ENCODE measurements around the gene SS18L1. TPM values are rescaled to one million over a fixed set of nuclear protein-coding genes. Genes with fewer than 3 reads are reported as not detected.

SS18L1 gene
- total RNA-seq, 2 donors from 2014 or later: 10.1 to 17.7 TPM

DNA sequence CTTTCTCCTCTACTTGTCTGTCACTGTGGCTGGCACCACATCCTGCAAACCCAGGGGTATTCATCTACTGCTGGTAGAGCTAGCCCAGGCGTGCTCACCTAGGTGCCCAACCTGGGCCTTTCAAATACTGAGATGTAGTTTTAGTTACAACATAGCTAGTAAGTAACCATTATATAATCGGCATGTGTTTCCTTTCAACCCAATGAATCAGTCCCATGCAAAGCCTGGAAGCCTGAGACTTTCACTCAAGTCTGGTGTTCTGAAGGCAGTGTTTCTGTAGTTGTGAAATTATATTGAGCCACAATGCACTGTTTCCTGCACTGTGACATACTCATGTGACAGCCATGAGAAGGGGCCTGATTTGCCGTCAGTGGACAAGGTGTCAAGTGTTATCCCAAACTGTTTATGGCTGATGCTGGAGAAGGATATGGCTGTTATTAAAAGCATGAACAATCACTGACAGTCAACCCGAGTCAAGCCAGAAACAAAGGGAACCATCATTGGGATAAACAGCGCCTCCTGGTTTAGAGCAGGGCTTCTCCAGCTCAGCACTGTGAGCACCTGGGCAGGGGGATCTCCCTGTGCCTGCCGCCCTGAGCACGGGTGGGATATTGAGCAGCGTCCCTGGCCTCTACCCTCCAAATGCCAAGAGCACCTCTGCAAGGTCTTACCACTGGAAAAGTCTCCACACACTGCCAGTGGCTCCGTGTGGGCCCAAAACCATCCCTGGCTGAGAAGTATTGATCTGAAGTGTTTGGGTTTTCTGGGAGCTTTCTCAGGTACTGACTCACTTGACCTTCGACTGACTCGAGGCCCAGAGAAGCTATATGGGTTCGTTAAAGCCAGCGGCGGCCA is 1.9 kb upstream of the SS18L1 start:
- peaks cover 18% of the 10 kb centered on the region for H3K4me1 ChIP-seq

DNA sequence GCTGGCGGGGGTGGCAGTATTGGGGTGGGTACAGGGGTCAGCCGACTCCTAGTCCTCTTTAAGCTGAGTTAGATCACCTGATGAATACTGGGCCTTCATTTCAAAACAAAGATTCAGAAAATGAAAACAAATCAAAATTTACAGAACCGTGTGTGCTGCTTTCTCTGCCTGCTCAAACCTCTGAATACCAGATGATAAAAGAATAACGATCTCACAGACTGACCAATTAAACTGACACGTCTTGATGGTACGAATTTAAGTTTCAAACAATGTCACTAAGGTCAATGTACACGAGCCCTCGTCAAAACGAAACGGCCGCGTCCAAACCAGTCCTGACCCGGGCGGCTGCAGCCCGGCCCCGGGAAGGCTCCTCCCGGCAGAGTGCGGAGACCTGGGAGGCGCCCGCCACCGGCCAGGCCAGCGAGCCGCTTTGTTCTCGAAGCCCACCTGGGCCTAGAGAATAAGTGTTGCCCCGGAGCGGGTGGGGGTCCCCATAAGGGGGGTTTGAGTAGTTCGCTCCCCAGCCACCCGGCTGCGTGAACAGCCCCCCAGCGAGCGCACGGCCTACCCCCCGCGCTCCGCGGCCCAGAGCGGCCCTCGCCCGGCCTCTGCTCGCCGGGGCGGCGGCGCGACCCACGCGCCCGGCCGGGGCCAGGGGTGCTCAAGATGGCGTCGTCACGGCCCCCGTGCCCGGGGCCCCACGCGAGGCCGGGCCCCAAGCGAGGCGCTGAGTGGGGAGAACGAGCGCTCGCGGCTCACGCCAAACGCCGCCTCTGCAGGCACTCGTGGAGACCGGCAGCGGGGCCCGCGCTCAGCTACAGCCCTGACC is 1.1 kb upstream of the SS18L1 start:
- intact Hi-C loops (cut with DNase I): no loop called here
- Histone ChIP-seq H3K4me3 (peak overlapping the region; percentile 83), H3K27me3 (no peaks in the 10 kb centered on the region), H3K9me3 (no peaks in the 10 kb centered on the region), H3K9ac (ENCODE audit: low read depth in 2 of 2, low read length in 2 of 2) (peak overlapping the region; percentile 68 to 96), H3K36me3 (peaks cover 15% of the 10 kb centered on the region), H3K4me1 (peaks cover 18% of the 10 kb centered on the region), H3K27ac (peak overlapping the region; percentile 80)
- DNase-seq: peak; percentile 41
- TF ChIP-seq, protein P1, sequence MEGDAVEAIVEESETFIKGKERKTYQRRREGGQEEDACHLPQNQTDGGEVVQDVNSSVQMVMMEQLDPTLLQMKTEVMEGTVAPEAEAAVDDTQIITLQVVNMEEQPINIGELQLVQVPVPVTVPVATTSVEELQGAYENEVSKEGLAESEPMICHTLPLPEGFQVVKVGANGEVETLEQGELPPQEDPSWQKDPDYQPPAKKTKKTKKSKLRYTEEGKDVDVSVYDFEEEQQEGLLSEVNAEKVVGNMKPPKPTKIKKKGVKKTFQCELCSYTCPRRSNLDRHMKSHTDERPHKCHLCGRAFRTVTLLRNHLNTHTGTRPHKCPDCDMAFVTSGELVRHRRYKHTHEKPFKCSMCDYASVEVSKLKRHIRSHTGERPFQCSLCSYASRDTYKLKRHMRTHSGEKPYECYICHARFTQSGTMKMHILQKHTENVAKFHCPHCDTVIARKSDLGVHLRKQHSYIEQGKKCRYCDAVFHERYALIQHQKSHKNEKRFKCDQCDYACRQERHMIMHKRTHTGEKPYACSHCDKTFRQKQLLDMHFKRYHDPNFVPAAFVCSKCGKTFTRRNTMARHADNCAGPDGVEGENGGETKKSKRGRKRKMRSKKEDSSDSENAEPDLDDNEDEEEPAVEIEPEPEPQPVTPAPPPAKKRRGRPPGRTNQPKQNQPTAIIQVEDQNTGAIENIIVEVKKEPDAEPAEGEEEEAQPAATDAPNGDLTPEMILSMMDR (IDR thresholded peaks at IDR 0.05): no peak

More for the DNA sequence above, 1.9 kb upstream of the SS18L1 start:
- H3K4me3 ChIP-seq: peak overlapping the region; percentile 83
- intact Hi-C loops (cut with DNase I): no loop called here
- H3K27ac ChIP-seq: peak overlapping the region; percentile 80
- H3K27me3 ChIP-seq: no peaks in the 10 kb centered on the region
- H3K9ac ChIP-seq (ENCODE audit: low read depth in 2 of 2, low read length in 2 of 2): peak overlapping the region; percentile 48 to 68
- H3K36me3 ChIP-seq: peaks cover 17% of the 10 kb centered on the region
- no peaks in the 10 kb centered on the region for H3K9me3 ChIP-seq
- TF ChIP-seq, protein P1 (IDR thresholded peaks at IDR 0.05): no peak
- no peak for DNase-seq

DNA sequence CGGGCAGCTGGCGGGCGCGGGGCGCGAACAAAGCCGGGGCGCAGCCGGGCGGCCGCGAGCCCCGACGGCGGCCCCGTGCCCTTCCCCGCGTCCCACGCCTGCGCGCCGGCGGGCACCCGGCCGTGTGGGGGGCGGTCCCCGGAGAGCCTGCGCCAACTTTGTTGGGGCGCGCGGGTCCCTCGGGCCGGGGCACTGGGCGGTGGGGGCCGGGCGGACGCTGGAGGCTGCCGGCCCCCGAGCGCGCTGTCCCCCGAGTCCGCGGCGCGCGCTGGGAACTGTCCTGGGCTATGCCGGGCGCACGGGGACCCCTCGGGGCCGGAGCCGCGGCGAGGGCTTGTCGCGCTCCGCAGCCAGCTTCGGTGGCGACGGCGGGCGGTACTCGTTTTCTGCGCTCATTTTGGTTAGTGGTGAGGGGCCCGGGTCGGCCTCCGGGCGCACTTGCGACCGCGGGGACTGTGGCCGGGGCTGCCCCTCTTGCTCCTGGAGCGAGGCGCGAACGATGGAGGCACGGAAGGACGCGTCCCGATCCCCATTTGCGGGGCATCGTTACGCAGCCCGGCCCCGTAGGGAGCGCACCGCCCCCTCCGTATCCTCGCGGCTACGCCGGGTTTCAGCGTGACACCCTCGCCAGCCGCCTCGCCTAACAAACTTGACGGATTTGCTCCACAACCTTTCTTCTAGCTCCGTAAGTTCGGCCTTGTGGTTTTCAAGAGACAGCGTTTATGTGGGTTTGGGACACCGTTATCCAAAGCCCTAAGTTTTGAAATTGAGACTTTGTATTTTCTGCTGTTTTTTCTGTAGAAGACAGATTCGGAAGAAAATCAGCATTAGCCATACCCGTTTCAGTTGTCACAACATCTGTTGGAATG is 622 bp downstream of the SS18L1 start:
- Histone ChIP-seq H3K9me3 (no peaks in the 10 kb centered on the region), H3K27me3 (no peaks in the 10 kb centered on the region), H3K36me3 (peaks cover 9% of the 10 kb centered on the region), H3K27ac (peak overlapping the region; percentile 63), H3K9ac (ENCODE audit: low read depth in 2 of 2, low read length in 2 of 2) (peak overlapping the region; percentile 65 to 76), H3K4me3 (peak overlapping the region; percentile 81), H3K4me1 (peaks cover 18% of the 10 kb centered on the region)
- intact Hi-C loops (cut with DNase I): no loop called here
- peak; percentile 67 for DNase-seq
- TF ChIP-seq, protein P1 (IDR thresholded peaks at IDR 0.05): no peak

DNA sequence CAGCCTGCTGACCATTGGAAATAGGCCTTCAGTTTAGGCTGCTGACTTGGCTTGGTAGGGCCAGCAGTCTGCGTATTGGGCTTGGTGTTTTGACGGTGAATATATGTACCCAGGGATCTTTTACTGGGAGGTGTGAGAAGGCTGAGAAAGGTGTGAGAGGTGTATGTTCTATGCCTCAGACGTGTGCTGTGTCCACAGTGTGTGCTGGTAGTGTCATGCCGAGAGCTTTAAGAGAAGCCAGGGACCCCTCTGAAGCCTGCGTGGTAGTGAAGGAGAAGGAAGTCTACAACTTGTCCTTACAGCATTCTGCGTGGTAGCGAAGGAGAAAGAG is 2.1 kb downstream of the SS18L1 start:
- H3K9me3 ChIP-seq: no peaks in the 10 kb centered on the region
- H3K4me3 ChIP-seq: no peak overlapping the region
- peaks cover 18% of the 10 kb centered on the region for H3K4me1 ChIP-seq
- H3K27me3 ChIP-seq: no peaks in the 10 kb centered on the region
- intact Hi-C loops (cut with DNase I): no loop called here
- no peaks in the 10 kb centered on the region for H3K36me3 ChIP-seq
- DNase-seq: no peak
- H3K9ac ChIP-seq (ENCODE audit: low read depth in 2 of 2, low read length in 2 of 2): no peak overlapping the region
- no peak overlapping the region for H3K27ac ChIP-seq
- TF ChIP-seq, protein P1 (IDR thresholded peaks at IDR 0.05): no peak

Data from colonic mucosa (tissue), 4 donors.